HepG2 (cell line): ENCODE measurements around the gene CTTNBP2NL. TPM values are rescaled to one million over a fixed set of nuclear protein-coding genes. Genes with fewer than 3 reads are reported as not detected.
A peak's percentile ranks its signal among the peaks of the same experiment; 100 is the strongest.

Experiments used
- AGO1 ChIP-seq: fragments of 200-400 bp; formaldehyde crosslinking; IDR thresholded peaks from 2 replicates; pipeline ENCODE4 v1.6.1; 2017; ENCODE audit warnings: mild to moderate bottlenecking, low read depth, low read length, moderate library complexity; ENCODE audit not compliant: poor library complexity, severe bottlenecking
- CC2D1A ChIP-seq: sonication (generic); formaldehyde crosslinking; IDR thresholded peaks from 2 replicates; pipeline ENCODE4 v1.8.1; 2023; ENCODE audit warnings: mild to moderate bottlenecking, missing genetic modification reagents
- CEBPB ChIP-seq: IDR thresholded peaks from 2 replicates; pipeline ENCODE4 v1.6.1; 2011; ENCODE audit warnings: low read depth, low read length, improper control_type of control experiment, borderline replicate concordance
- FOXP1 ChIP-seq, 2 experiments: fragments of 450-650 bp in 1 of 2; IDR thresholded peaks; 2 replicates each; pipeline ENCODE4 v1.6.1; 2017 to 2018; ENCODE audit warnings: antibody characterized with exemption in 1 of 2
- HMGXB4 ChIP-seq, 2 experiments: sonication (generic) in 1 of 2; formaldehyde crosslinking in 1 of 2; IDR thresholded peaks; 2 replicates each; pipeline versions ENCODE4 v1.4.0 to v1.6.1; 2018 to 2020; ENCODE audit warnings: missing genetic modification reagents in 2 of 2, borderline replicate concordance in 1 of 2, low read depth in 1 of 2, mild to moderate bottlenecking in 1 of 2, missing biosample characterization in 1 of 2
- MAFG ChIP-seq: sonication (generic); formaldehyde crosslinking; IDR thresholded peaks from 2 replicates; pipeline ENCODE4 v1.5.1; 2020; ENCODE audit warnings: mild to moderate bottlenecking, missing genetic modification reagents
- MEIS2 ChIP-seq: sonication (generic); formaldehyde crosslinking; IDR thresholded peaks from 2 replicates; pipeline ENCODE4 v1.9.0; 2021; ENCODE audit warnings: mild to moderate bottlenecking, missing genetic modification reagents
- MYPOP ChIP-seq: sonication (generic); formaldehyde crosslinking; IDR thresholded peaks from 2 replicates; pipeline ENCODE4 v1.8.1; 2023; ENCODE audit warnings: mild to moderate bottlenecking, moderate library complexity, missing genetic modification reagents
- NONO ChIP-seq, 2 experiments: fragments of 450-650 bp in 1 of 2; sonication (generic) in 1 of 2; formaldehyde crosslinking in 1 of 2; IDR thresholded peaks in 1 of 2; conservative IDR thresholded peaks in 1 of 2; 2 replicates each; pipeline versions ENCODE4 v1.6.1 to v1.8.0; 2017 to 2022; ENCODE audit warnings: mild to moderate bottlenecking in 1 of 2, missing genetic modification reagents in 1 of 2, moderate library complexity in 1 of 2
- RBM39 ChIP-seq: fragments of 200-400 bp; formaldehyde crosslinking; IDR thresholded peaks from one replicate; pipeline ENCODE4 v1.6.1; 2018; ENCODE audit warnings: antibody characterized with exemption, mild to moderate bottlenecking, low read depth, low read length; ENCODE audit not compliant: poor library complexity, severe bottlenecking
- SIX4 ChIP-seq: sonication (generic); formaldehyde crosslinking; IDR thresholded peaks from 2 replicates; pipeline ENCODE4 v1.4.0; 2020; ENCODE audit warnings: missing genetic modification reagents
- SMAD1 ChIP-seq: sonication (generic); formaldehyde crosslinking; IDR thresholded peaks from 2 replicates; pipeline ENCODE4 v1.4.0; 2020; ENCODE audit warnings: missing genetic modification reagents, low read depth, mild to moderate bottlenecking, borderline replicate concordance
- SMARCE1 ChIP-seq: fragments of 450-650 bp; IDR thresholded peaks from 2 replicates; pipeline ENCODE4 v1.6.1; 2017; ENCODE audit warnings: borderline replicate concordance
- TSC22D2 ChIP-seq: sonication (generic); formaldehyde crosslinking; IDR thresholded peaks from 2 replicates; pipeline ENCODE4 v1.5.1; 2020; ENCODE audit warnings: missing genetic modification reagents, mild to moderate bottlenecking, borderline replicate concordance
- ZBTB25 ChIP-seq: IDR thresholded peaks from 2 replicates; pipeline ENCODE4 v1.6.1; 2018; ENCODE audit warnings: missing genetic modification reagents
- ZNF326 ChIP-seq: sonication (generic); formaldehyde crosslinking; IDR thresholded peaks from 2 replicates; pipeline ENCODE4 v1.4.0; 2020; ENCODE audit warnings: missing genetic modification reagents, borderline replicate concordance
- ZNF331 ChIP-seq: sonication (generic); formaldehyde crosslinking; IDR thresholded peaks from 2 replicates; pipeline ENCODE4 v1.4.0; 2020; ENCODE audit warnings: missing genetic modification reagents
- ZNF576 ChIP-seq: sonication (generic); formaldehyde crosslinking; IDR thresholded peaks from 2 replicates; pipeline ENCODE4 v1.4.0; 2020; ENCODE audit warnings: mild to moderate bottlenecking, missing genetic modification reagents
- ZNF674 ChIP-seq: sonication (generic); formaldehyde crosslinking; IDR thresholded peaks from 2 replicates; pipeline ENCODE4 v1.5.0; 2020; ENCODE audit warnings: low read depth, mild to moderate bottlenecking, missing genetic modification reagents
- ZNF747 ChIP-seq: sonication (generic); formaldehyde crosslinking; IDR thresholded peaks from 2 replicates; pipeline ENCODE4 v1.8.1; 2023; ENCODE audit warnings: missing genetic modification reagents, mild to moderate bottlenecking, borderline replicate concordance
- ZXDC ChIP-seq: sonication (generic); formaldehyde crosslinking; IDR thresholded peaks from 2 replicates; pipeline ENCODE4 v1.5.0; 2020; ENCODE audit warnings: mild to moderate bottlenecking, missing genetic modification reagents
- polyA plus RNA-seq, 8 experiments: library from polyadenylated mRNA; depleted of rRNA in 3 of 8; stranded (reverse) in 7 of 8; unstranded in 1 of 8; fragments of >200 nt; fragmentation: Illumina TruSeq in 4 of 8; extraction: Trizol in 4 of 8; gene quantifications; 2 replicates each; pipeline versions ENCODE4 v1.2.1 to v1.2.3, GENCODE V29; 2011 to 2016; ENCODE audit warnings: low read depth in 4 of 8, missing spikeins in 1 of 8, mixed read lengths in 1 of 8; ENCODE audit not compliant: insufficient read depth in 1 of 8
- total RNA-seq, 5 experiments: library from RNA; depleted of rRNA; stranded (reverse); fragments of >200 nt; fragmentation: Illumina TruSeq; extraction: Trizol; gene quantifications; 2 replicates each; pipeline ENCODE4 v1.2.3, GENCODE V29; 2016; ENCODE audit warnings: low read depth in 1 of 5

Gene CTTNBP2NL
- total and polyA plus RNA-seq, 2 of the 13 experiments (the other 11 are each of a cell fraction or from before 2014, with no cell fraction given), result 2.1 to 4.1 TPM

GRCh38 chr1:112390775-112391602, 5.0 kb upstream of the CTTNBP2NL start (continued):
- TF ChIP-seq SIX4 (CRISPR knock-in tag) (no peak), ZNF747 (no peak), AGO1 (no peak), ZNF326 (CRISPR knock-in tag) (no peak), SMARCE1 (no peak), ZNF674 (no peak), MEIS2 (CRISPR knock-in tag) (no peak), MYPOP (no peak), SMAD1 (CRISPR knock-in tag) (no peak), HMGXB4 (CRISPR knock-in tag; IDR thresholded peaks at IDR 0.05; ENCODE audit: borderline replicate concordance in 1 of 2, low read depth in 1 of 2) (peak in 1 of 2 experiments; percentile 71; a peak in 3 of 4 replicates), ZNF576 (no peak), CC2D1A (no peak), CEBPB (no peak), ZBTB25 (CRISPR knock-in tag) (peak; percentile 50; the same call in 1 of the 2 replicates), FOXP1 (IDR thresholded peaks at IDR 0.05) (no peak), FOXP1 (CRISPR knock-in tag; IDR thresholded peaks at IDR 0.05) (no peak), ZXDC (no peak), MAFG (CRISPR knock-in tag) (no peak), NONO (IDR thresholded peaks at IDR 0.05) (no peak), NONO (CRISPR knock-in tag; conservative IDR thresholded peaks at IDR 0.05) (no peak), RBM39 (no peak), TSC22D2 (CRISPR knock-in tag) (no peak; the same call in 1 of the 2 replicates), ZNF331 (0 out of 2 replicates have a peak, but pooled peaks have one; percentile 23)
